OCI-LY7 (cell line): ENCODE data around the gene SRL.

ENCODE experiments used
- CTCF ChIP-seq: fragments of 200-600 bp; sonication (generic); conservative IDR thresholded peaks from 2 replicates; pipeline ENCODE4 v1.5.1; 2014; ENCODE audit warnings: mild to moderate bottlenecking, antibody characterized with exemption, low read length, moderate library complexity, mixed read lengths
- EZH2phosphoT487 ChIP-seq: fragments of 200-600 bp; sonication (generic); IDR thresholded peaks from 2 replicates; pipeline ENCODE4 v1.6.1; 2018; ENCODE audit warnings: low read depth, borderline replicate concordance, mild to moderate bottlenecking, mixed run types, antibody characterized with exemption, low read length, moderate library complexity, mixed read lengths

- TF ChIP-seq CTCF: no peak
- TF ChIP-seq EZH2phosphoT487: no peak
Observed at GRCh38 chr16:4233431-4233830, 8.4 kb downstream of the SRL start.
